Panc1 (cell line): ENCODE data around the gene GPR180. TPM values are rescaled to one million over a fixed set of nuclear protein-coding genes. Genes with fewer than 3 reads are reported as not detected.

Experiments used
- ATAC-seq: fragments of 200-7000 bp; cut with Tn5 transposase; 2 replicates; pipeline ENCODE4 v1.9.1; 2020; ENCODE audit warnings: mild to moderate bottlenecking, moderate library complexity
- BruUV-seq: library from RNA; stranded (reverse); fragments of 400-500 nt; replicated peaks from 2 replicates; lab custom pipeline; 2021; lab: Mats Ljungman, UMichigan
- CTCF ChIA-PET: fragments of 300-600 bp; sonication (Branson Sonifier 250); formaldehyde crosslinking; loops from one replicate; lab custom pipeline; 2022; ENCODE audit warnings: antibody characterized with exemption; lab: Charles Lee
- POLR2A ChIA-PET: fragments of 300-600 bp; sonication (Branson Sonifier 250); formaldehyde crosslinking; loops from one replicate; lab custom pipeline; 2022; ENCODE audit warnings: antibody characterized with exemption; lab: Charles Lee
- DNase-seq: peaks from one replicate; pipeline ENCODE4 v3.0.0-alpha.2; 2010; ENCODE audit warnings: low read depth, low spot score
- H3K27ac ChIP-seq: 2 replicates; pipeline ENCODE4 v1.5.1; 2011; ENCODE audit warnings: mild to moderate bottlenecking, low read length, inconsistent platforms
- H3K27me3 ChIP-seq: fragments of 200-500 bp; sonication (Bioruptor generic); 2 replicates; pipeline ENCODE4 v1.6.0; 2014; ENCODE audit warnings: low read length, inconsistent platforms; ENCODE audit not compliant: control insufficient read depth, insufficient read depth
- H3K36me3 ChIP-seq: fragments of 200-500 bp; sonication (Bioruptor generic); 2 replicates; pipeline ENCODE4 v1.5.1; 2014; ENCODE audit warnings: inconsistent platforms, mild to moderate bottlenecking, low read length, moderate library complexity; ENCODE audit not compliant: control insufficient read depth, insufficient read depth
- H3K4me1 ChIP-seq: 2 replicates; pipeline ENCODE4 v1.5.1; 2011; ENCODE audit warnings: inconsistent platforms, mild to moderate bottlenecking, low read length, moderate library complexity; ENCODE audit not compliant: control insufficient read depth, insufficient read depth
- H3K4me3 ChIP-seq, 2 experiments: 2 replicates each; pipeline ENCODE4 v1.5.1; 2011 to 2012; ENCODE audit warnings: low read depth in 2 of 2, low read length in 2 of 2, mild to moderate bottlenecking in 2 of 2, inconsistent platforms in 1 of 2, moderate library complexity in 1 of 2
- H3K9me3 ChIP-seq: fragments of 200-500 bp; sonication (Bioruptor generic); 2 replicates; pipeline ENCODE4 v1.5.1; 2014; ENCODE audit warnings: low read depth, mild to moderate bottlenecking, inconsistent platforms, low read length, moderate library complexity; ENCODE audit not compliant: control insufficient read depth, insufficient read depth
- POLR2AphosphoS5 ChIP-seq: IDR thresholded peaks from 2 replicates; pipeline ENCODE4 v1.6.1; 2012; ENCODE audit warnings: mild to moderate bottlenecking, low read depth, low read length, moderate library complexity
- SIN3A ChIP-seq: IDR thresholded peaks from 2 replicates; pipeline ENCODE4 v1.6.1; 2012; ENCODE audit warnings: low read depth, mild to moderate bottlenecking, low read length, moderate library complexity, borderline replicate concordance; ENCODE audit not compliant: insufficient read depth
- TCF7L2 ChIP-seq: IDR thresholded peaks from 2 replicates; pipeline ENCODE4 v1.6.1; 2011; ENCODE audit warnings: mild to moderate bottlenecking, low read depth, low read length, inconsistent platforms
- in situ Hi-C: cut with HindIII; loops from 2 replicates; pipeline ENCODE4 v1.10.0; 2016; ENCODE audit warnings: low sequenced_read_pairs, low pct_unique_long_range_greater_than_20kb
- intact Hi-C: fragments of 100-400 bp; cut with micrococcal nuclease; formaldehyde crosslinking; loops from one replicate; pipeline ENCODE4 v1.10.0; 2022; ENCODE audit not compliant: unreplicated experiment
- total RNA-seq: library from RNA; stranded (reverse); gene quantifications from one replicate; pipeline ENCODE4 v1.2.1, GENCODE V29; 2021; ENCODE audit not compliant: unreplicated experiment
- TF ChIP-seq, protein P1 (sequence below): fragments of 450-650 bp; IDR thresholded peaks from 2 replicates; pipeline ENCODE4 v1.5.1; 2017; ENCODE audit warnings: mild to moderate bottlenecking
- TF ChIP-seq, protein P2 (sequence below), 2 experiments: IDR thresholded peaks; 2 replicates each; pipeline ENCODE4 v1.6.1; 2011 to 2012; ENCODE audit warnings: low read depth in 2 of 2, control low read depth in 1 of 2, low read length in 1 of 2, mild to moderate bottlenecking in 1 of 2, moderate library complexity in 1 of 2; ENCODE audit not compliant: insufficient read depth in 1 of 2

GPR180 gene
- total RNA-seq, 1 experiment from 2014 or later = 7.1 TPM

- no peaks in the 10 kb centered on the region for H3K9me3 ChIP-seq
- no peak for DNase-seq
- POLR2A ChIA-PET = no interaction called here
- H3K27ac ChIP-seq = no peak overlapping the region
- in situ Hi-C loops = no loop called here
- no peak overlapping the region for H3K4me3 ChIP-seq
- ATAC-seq = no peak
- no TSS peak for BruUV-seq
- TF ChIP-seq POLR2AphosphoS5 = no peak
- TF ChIP-seq TCF7L2 = no peak
- TF ChIP-seq, protein P1, sequence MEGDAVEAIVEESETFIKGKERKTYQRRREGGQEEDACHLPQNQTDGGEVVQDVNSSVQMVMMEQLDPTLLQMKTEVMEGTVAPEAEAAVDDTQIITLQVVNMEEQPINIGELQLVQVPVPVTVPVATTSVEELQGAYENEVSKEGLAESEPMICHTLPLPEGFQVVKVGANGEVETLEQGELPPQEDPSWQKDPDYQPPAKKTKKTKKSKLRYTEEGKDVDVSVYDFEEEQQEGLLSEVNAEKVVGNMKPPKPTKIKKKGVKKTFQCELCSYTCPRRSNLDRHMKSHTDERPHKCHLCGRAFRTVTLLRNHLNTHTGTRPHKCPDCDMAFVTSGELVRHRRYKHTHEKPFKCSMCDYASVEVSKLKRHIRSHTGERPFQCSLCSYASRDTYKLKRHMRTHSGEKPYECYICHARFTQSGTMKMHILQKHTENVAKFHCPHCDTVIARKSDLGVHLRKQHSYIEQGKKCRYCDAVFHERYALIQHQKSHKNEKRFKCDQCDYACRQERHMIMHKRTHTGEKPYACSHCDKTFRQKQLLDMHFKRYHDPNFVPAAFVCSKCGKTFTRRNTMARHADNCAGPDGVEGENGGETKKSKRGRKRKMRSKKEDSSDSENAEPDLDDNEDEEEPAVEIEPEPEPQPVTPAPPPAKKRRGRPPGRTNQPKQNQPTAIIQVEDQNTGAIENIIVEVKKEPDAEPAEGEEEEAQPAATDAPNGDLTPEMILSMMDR = no peak
- no peak for TF ChIP-seq SIN3A
- TF ChIP-seq, protein P2, sequence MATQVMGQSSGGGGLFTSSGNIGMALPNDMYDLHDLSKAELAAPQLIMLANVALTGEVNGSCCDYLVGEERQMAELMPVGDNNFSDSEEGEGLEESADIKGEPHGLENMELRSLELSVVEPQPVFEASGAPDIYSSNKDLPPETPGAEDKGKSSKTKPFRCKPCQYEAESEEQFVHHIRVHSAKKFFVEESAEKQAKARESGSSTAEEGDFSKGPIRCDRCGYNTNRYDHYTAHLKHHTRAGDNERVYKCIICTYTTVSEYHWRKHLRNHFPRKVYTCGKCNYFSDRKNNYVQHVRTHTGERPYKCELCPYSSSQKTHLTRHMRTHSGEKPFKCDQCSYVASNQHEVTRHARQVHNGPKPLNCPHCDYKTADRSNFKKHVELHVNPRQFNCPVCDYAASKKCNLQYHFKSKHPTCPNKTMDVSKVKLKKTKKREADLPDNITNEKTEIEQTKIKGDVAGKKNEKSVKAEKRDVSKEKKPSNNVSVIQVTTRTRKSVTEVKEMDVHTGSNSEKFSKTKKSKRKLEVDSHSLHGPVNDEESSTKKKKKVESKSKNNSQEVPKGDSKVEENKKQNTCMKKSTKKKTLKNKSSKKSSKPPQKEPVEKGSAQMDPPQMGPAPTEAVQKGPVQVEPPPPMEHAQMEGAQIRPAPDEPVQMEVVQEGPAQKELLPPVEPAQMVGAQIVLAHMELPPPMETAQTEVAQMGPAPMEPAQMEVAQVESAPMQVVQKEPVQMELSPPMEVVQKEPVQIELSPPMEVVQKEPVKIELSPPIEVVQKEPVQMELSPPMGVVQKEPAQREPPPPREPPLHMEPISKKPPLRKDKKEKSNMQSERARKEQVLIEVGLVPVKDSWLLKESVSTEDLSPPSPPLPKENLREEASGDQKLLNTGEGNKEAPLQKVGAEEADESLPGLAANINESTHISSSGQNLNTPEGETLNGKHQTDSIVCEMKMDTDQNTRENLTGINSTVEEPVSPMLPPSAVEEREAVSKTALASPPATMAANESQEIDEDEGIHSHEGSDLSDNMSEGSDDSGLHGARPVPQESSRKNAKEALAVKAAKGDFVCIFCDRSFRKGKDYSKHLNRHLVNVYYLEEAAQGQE (IDR thresholded peaks at IDR 0.05; ENCODE audit: insufficient read depth in 1 of 2, low read depth in 2 of 2, low read length in 1 of 2) = no peak
- intact Hi-C loops = no loop called here
- CTCF ChIA-PET = no interaction called here
- no peaks in the 10 kb centered on the region for H3K27me3 ChIP-seq
- H3K36me3 ChIP-seq = peaks cover 15% of the 10 kb centered on the region
- no peaks in the 10 kb centered on the region for H3K4me1 ChIP-seq
Observed at GRCh38 chr13:94583926-94584325, 17.7 kb upstream of the GPR180 start.

GRCh38 chr13:94585543-94586101, 16.0 kb upstream of the GPR180 start:
- ChIA-PET CTCF (no interaction called here), POLR2A (no interaction called here)
- TF ChIP-seq, protein P2 (IDR thresholded peaks at IDR 0.05; ENCODE audit: insufficient read depth in 1 of 2, low read depth in 2 of 2, low read length in 1 of 2) = no peak
- TF ChIP-seq, protein P1 = no peak
- TF ChIP-seq SIN3A (no peak), TCF7L2 (no peak), POLR2AphosphoS5 (no peak)
- no peak overlapping the region for H3K4me3 ChIP-seq
- no peaks in the 10 kb centered on the region for H3K27me3 ChIP-seq
- BruUV-seq = no TSS peak
- H3K4me1 ChIP-seq = no peaks in the 10 kb centered on the region
- H3K36me3 ChIP-seq = peaks cover 8% of the 10 kb centered on the region; the same call in 1 of the 2 replicates
- no peak overlapping the region for H3K27ac ChIP-seq
- in situ Hi-C loops = no loop called here
- H3K9me3 ChIP-seq = no peaks in the 10 kb centered on the region
- intact Hi-C loops = no loop called here
- DNase-seq = no peak
- no peak for ATAC-seq
